AG08396 (cell line): ENCODE results near the gene MARCHF11.

Experiments
- DNase-seq: peaks from one replicate; pipeline ENCODE4 v3.0.0; 2012; ENCODE audit warnings: low spot score, mixed read lengths

The MARCHF11 gene

GRCh38 chr5:16179511-16179935 lies at the start of gene MARCHF11:
Gene MARCHF11 (minus strand): TSS chr5:16179791. CDS start chr5:16179575, 216 bp downstream.
- DNase-seq, result no peak

- no peak for DNase-seq
Measured at GRCh38 chr5:16225927-16226326, 46.3 kb upstream of the MARCHF11 start.

DNA sequence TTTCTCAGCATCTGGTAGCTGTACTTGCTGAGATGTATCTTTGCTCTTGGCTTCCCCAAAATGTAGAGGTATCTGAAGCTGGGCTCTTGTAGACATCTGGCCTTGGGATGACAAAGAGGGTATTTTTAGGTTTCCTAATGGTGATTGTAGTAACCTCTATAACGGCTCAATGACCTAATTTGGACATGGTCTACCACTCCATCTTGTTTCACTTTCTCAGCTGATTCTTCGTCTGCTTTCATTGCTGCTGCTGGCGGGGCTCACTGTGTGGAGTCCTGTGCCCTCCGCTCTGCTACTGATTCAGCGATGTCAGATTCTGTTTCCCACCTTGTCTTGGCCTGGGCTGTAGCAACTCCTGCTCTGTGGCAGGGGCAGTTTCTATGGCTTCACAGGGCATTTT lies 12.7 kb upstream of the MARCHF11 start:
- no peak for DNase-seq

DNA sequence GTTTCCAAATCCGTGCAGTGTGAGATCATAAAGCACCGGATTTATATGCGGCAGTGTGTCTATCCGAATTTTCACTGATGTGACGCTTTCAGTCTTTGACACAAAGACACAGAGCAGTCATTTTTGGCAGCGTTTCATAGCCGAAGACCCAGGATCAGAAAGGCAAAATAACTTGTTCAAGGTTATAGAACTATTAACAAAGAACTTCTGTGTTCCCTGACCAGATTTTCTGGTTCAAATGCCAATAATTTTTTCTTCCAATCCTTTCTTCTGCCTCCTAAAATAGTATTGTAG lies 1.1 kb upstream of the MARCHF11 start:
- DNase-seq, result no peak

GRCh38 chr5:16179936-16180788 lies 571 bp upstream of the MARCHF11 start:
- no peak for DNase-seq

DNA sequence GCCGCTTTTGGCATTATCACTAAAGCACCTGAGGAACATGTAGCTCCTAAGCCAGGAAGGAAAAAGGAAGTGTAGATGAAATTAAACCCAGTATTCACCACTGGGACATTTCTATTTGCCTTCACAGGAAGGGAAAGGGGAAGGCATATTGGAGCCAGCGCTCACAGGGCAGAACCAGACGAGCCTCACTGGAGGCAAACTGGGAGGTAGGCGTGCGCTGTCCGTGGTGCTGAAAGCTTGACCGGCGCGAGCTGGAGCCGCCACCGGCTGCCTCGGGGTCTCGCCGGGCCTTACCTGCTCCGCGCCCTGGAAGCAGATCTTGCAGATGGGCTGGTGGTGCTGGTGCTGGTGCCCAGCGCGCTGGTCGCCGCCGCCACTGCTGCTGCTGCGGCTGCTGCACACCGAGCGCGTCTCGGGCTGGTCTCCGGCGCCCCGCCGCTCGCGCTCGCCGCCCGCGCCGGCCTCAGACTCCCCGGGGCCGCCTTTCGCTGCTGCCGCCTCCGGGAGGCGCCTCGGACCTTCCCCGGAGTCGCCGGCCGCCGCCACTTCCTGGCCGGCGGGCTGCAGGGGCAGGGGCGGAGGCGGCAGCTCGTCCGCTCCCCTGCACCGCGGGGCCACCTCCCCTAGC lies 732 bp downstream of the MARCHF11 start:
- peak; percentile 73 for DNase-seq

DNA sequence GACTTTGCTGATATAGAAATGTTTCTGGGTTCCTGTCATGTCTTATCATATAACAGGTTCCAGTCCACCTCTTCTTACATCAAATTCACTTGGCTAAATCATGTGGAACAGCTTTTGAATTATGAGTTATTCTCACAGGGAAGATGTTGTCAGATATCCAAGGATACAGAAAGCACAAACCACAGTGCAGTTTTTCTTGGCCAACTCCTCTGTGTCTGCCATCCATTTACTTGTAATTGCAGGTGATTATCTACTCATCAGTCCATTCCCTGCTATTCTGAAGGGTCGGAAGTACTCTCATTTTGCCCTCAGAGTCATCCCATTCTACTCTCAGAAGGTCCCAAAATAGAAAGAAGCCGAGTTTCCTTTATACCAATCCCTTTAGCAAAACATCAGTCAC lies 10.0 kb downstream of the MARCHF11 start:
- DNase-seq, result no peak

DNA sequence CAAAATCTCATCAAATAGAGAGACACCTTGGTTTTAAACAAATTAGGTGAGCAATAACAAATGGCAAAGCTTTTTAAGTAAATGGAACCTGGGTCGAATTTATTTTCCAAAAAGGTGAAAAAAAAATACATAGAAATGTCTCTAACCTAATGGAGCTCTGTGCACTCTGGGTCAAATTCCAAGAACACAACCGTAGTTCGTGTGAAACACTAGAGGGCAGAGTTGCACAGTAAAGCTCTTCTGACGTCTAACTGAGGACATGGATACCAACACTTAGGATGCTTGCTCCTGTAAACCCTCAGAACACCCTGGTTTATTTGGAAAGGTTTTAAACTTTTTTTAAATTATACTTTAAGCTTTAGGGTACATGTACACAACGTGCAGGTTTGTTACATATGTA lies 18.9 kb downstream of the MARCHF11 start:
- peak; percentile 60 for DNase-seq

GRCh38 chr5:16159636-16160035 lies 20.0 kb downstream of the MARCHF11 start:
- no peak for DNase-seq

DNA sequence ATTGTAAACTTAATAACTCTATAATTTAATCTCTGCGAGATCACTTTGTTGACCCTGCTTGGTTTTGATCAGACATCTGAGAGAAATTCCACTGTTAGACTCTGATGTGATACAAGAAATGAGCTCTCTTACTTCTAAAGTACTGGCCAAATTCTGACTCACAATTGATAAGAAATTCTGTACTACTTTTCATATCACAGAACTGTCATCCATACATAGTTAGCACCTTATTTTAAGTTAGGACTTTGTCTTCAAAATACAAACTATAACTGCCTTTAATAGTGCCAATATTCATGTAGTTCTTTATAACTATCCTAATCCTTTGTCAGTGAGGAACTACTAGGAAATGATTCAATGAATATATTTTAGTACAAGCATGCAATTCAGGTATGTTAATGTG lies 23.4 kb downstream of the MARCHF11 start:
- no peak for DNase-seq

- DNase-seq, result no peak
Measured at GRCh38 chr5:16152601-16153568, 26.7 kb downstream of the MARCHF11 start.

GRCh38 chr5:16149621-16150020 lies 30.0 kb downstream of the MARCHF11 start:
- DNase-seq, result no peak

DNA sequence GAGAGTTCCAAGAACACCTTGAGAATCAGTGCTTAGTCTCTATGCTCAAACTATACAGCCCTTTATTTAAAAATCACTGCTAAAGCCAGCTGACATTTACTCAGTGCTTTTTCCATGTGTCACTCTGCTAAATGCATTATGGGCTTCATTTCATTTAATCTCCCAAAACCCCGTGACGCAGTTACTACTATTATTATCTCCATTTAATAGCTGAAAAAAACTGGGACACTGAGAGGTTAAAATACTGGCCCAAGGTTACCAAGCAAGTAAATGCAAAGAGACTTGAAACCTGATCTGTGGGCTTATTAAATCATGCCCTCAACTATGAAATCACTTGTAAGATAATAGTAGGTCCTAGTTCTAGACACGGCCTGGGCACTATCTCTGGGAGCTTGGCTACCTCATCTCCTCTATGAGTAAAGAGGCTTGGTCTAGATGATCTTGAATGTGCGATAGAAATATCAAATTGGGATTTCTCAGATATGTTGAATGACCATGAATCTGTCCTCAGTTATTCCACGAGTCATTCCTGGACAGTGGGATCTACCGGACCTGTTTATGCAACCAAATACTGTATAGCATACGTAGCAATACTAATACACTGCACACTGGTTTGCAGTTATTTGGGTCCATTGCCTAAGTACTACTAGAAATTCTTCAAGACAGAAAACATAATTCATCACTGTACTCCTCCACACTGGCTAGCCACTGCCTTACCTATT lies 32.3 kb downstream of the MARCHF11 start:
- DNase-seq, result no peak

DNA sequence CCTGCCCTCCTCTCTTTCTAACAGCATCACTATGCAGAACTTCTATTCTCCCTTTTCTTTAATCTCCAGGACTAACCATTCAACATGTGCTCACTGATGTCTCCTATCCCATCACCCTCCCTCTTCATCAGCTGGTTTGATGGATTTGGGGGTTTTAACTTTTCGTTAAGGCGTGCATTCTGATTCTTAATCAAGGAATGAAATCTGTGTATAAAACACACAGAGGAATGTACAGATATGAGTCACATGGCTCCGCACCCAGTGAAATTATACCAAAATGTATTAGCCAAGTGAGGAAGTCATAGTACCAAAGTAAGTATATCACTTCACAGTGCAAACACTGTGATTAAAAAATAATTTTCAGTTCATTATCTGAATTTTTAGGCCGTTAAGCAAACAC lies 35.2 kb downstream of the MARCHF11 start:
- no peak for DNase-seq

DNA sequence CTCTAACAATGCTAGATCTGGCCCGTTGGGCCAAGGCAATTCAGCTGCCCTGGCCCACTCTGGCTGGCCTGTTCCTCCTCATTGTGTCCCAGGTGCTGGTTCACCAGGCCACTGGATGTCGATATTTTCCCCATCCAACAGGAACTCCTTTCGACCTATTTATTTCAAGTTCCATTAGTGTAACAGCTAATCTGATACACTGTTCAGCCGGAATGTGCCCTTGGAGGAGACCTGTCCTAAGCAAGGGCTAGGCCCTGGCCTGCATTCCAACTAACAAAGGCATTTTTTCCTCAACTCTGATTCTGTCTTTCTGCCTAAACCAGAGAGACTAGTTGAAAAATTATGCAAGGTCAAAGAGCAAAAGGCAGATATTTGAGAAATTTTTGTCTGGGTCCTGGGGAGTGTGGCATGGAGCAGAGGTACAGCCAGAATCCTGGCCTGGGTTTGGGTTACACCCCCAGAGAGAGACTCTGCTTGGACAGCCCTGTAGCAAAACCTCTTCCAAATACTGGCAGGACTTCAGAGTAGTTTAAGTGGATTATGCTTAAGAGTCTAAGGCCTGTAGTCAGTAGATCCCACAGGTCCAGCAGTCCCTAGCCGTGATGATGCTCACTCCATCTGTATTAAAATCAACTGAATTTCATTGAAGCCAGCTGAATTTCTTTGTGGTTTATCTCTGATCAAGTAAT lies 36.1 kb downstream of the MARCHF11 start:
- no peak for DNase-seq

GRCh38 chr5:16140944-16141343 lies 38.6 kb downstream of the MARCHF11 start:
- DNase-seq, result no peak

- DNase-seq, result no peak
Measured at GRCh38 chr5:16140417-16140816, 39.2 kb downstream of the MARCHF11 start.

GRCh38 chr5:16137177-16137576 lies 42.4 kb downstream of the MARCHF11 start:
- DNase-seq, result no peak

DNA sequence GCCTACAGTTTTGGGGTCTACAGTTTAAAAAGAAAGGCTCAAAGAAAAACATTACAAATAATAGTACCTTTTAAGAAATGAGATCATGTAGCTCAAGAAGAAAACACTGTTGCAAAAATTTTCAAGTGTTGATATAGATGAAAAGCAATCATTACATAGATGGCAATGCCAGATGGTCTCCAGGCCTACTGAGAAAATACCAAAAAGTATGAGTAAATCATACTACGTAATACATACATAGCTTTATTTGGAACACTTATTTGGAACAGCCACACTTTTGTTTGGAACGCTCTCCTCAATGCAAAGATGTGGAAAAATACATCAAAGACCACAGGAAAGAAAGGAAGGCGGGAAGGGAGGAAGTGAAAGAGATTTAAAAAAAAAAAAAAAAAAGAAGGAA lies 44.1 kb downstream of the MARCHF11 start:
- DNase-seq, result no peak

DNA sequence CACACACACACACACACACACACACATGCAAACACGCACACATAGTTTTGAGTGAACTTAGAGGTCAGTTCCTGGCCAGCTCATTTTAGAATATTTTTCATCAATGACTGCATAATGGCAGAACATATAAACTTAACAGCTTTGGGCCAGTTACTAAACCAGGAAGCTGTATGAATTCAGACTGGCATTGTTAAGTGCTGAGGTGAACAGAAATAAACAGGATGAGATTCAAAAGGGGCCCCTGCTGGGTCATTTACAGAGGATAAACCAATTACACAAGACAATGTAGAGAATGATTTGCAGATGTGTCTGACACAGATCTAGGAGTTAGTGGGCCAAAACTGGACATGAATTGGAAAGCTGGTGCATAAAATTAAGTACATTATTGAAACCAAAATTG lies 44.6 kb downstream of the MARCHF11 start:
- DNase-seq, result no peak

GRCh38 chr5:16134204-16134603 lies 45.4 kb downstream of the MARCHF11 start:
- DNase-seq, result no peak
